HL-60/S4 (cell line): ENCODE data around the gene NT5C3A.

Source experiments
- in situ Hi-C: fragments of 300-500 bp; cut with MboI; formaldehyde crosslinking; loops from 2 replicates; pipeline ENCODE4 v1.14.3; 2022; ENCODE audit warnings: low sequenced_read_pairs

NT5C3A gene

DNA sequence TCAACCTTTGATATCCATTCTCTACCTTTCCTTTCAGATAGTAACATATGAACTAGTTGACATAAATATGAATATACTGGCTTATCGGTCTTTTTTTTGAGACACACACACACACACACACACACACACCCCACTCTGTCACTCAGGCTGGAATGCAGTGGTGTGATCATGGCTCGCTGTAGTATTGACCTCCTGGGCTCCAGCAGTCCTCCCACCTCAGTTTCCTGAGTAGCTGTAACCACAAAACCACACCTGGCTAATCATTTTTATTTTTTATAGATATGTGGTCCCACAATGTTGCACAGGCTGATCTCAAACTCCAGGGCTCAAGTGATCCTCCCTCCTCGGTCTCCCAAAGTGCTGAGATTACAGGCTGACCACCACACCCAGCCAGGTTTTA, 14.2 kb upstream of the NT5C3A start:
- in situ Hi-C loops = no loop called here

DNA sequence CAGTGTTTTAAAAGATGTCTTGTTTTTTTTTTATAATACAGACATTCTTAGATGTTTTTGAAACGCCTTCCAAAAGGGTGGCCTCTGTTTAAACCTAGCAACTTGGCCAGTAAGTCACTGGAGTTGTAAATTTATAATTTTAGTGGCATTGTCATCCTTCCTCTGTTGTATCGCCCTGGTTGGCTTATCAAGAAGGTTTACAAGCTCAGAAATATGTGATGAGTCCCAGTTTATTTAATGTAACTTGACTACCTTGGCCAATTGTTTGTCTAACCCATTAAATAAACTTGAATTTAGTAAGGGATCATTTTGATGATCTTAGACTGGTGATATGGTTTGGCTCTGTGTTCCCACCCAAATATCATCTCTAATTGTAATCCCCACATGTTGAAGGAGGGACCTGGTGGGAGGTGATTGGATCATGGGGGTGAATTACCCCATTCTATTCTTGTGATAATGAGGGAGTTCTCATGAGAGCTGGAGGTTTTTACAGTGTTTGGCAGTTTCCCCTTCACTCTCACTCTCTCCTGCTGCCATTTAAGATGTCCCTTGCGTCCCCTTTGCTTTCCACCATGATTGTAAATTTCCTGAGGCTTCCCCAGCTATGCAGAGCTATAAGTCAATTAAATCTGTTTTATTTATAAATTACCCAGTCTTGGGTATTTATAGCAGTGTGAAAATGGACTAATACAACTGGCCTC, 13.4 kb upstream of the NT5C3A start:
- in situ Hi-C loops = no loop called here

DNA sequence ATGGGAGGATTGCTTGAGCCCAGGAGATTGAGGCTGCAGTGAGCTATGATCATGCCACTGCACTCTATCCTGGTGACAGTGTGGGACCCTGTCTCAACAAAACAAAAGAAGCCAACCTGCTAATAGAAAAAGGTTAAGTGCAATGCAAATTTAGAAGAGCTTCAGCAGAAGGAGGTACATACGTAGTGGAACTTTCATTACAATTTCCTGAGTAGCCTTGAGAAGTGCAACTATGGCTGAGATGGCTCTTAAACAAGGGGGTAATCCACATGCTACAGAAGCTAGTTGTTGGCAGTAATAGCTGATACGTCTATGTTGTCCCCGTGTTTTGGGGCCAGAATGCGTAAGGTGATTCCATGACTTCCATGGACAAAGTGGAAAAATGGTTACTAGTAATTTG, 10.7 kb upstream of the NT5C3A start:
- in situ Hi-C loops = no loop called here

DNA sequence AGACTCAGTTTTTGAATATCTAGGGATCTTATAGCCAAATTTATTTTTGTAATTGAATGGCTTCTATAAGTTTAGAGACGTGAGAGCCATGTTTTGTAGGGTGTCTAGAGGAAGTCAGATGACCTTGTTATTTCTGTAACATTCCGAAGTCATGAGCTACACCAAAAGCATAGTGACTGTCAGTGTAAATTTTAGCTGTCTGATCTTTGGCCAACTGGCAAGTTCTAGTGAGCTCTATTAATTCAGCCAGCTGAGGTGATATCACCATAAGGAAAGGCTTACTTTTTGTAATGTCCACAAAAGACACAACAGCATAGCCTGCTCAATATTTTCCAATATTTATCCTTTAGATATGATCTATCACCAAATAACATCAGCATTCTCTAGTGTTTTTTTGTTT, 9.9 kb upstream of the NT5C3A start:
- in situ Hi-C loops = no loop called here

DNA sequence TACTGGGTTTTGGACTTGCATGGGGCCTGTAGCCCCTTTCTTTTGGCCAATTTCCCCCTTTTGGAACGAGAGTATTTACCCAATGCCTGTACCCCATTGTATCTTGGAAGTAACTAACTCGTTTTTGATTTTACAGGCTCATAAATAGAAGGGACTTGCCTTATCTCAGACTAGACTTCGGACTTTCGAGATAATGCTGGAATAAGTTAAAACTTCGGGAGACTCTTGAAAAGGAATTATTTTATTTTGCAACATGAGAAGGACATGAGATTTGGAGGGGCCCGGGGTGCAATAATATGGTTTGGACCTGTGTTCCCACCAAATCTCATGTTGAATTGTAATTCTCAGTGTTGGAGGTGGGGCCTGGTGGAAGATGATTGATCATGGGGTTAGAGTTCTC, 8.3 kb upstream of the NT5C3A start:
- in situ Hi-C loops = no loop called here

DNA sequence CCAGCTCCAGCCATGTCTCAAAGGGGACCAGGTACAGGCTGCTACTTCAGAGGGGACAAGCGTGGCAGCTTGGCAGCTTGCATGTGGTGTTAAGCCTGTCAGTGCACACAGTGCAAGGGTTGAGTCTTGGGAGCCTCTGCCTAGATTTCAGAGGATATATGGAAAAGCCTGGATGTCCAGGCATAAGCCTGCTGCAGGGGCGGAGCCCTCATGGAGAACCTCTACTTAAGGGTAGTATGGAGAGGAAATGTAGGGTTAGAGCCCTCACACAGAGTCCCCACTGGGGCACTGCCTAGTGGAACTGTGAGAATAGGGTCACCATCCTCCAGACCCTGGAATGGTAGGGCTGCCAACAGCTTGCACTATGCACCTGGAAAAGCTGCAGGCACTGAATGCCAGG, 7.7 kb upstream of the NT5C3A start:
- in situ Hi-C loops = no loop called here

DNA sequence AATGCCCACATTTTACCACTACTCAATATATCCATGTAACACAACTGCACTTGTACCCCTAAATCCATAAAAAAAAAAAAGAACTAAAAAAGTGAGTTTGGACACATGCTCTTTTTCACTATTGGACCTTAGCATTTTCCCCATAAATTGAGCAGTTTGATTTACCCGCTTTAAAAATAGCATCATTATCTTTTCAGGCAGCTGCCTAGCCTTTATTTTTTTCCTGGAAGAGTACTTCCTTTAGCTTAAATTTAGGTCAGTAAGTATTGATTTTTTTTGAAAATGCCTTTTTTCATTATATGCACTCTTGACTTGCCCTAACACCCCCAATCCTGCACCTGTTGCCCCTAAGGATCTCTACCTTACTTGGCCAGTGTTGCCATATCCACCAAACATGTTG, 5.3 kb upstream of the NT5C3A start:
- in situ Hi-C loops = no loop called here

DNA sequence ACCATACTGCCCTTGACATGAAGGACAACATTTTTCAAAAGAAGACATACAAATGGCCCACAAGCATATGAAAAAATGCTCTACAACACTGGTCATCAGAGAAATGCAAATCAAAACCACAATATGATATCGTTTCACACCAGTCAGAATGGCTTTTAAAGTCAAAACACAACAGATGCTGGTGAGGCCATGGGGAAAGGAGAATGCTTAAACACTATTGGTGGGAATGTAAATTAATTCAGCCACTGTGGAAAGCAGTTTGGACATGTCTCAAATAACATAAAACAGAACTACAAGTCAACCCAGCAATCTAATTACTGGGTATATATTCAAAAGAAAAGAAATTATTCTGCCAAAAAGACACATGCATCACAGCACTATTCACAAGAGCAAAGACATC, 4.2 kb upstream of the NT5C3A start:
- in situ Hi-C loops = no loop called here

DNA sequence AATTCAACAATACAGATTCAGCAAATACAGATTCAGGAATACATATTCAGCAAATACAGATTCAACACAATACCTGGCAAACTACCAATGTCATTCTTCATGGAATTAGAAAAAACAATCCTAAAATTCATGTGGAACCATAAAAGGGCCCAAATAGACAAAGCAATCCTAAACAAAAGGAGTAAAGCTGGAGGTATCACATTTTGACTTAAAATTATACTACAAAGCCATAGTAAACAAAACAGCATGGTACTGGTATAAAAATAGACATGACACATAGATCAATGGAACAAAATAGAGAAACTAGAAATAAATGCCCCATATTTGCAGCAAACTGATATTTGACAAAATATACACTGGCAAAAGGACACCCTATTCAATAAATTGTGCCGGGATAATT, 3.4 kb upstream of the NT5C3A start:
- in situ Hi-C loops = no loop called here

DNA sequence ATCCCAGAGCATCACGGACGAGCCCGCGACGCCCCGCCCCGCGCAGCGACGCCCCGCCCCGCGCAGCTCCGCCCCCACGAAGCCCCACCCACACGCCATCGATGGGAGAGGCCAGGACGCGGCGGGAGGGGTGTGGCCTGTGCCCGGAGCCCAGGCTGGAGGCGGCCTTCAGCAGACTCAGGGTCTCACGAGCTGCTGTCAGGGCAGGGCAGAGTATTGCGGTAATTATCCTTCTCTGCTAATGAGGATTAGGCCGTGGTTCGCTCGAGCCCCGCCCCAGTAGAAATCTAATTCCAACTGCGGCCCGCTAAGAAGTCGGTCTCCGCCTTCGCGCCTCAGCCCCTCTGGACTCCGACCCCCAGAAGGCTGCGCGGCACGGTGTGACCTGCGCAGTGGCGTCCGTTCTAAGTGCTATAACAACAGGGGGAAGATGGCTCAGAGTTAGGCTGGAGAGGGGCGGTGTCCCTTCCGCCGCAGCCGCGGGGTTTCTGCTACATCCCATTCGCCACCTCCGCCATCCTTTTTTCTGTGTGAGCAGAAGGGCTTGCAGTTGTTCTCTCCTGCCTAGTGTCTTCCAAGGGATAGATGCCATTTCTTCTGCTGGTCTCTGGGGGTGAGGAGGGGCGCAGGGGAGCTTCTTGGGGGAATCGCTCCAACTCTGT, 337 bp upstream of the NT5C3A start:
- in situ Hi-C loops = no loop called here

DNA sequence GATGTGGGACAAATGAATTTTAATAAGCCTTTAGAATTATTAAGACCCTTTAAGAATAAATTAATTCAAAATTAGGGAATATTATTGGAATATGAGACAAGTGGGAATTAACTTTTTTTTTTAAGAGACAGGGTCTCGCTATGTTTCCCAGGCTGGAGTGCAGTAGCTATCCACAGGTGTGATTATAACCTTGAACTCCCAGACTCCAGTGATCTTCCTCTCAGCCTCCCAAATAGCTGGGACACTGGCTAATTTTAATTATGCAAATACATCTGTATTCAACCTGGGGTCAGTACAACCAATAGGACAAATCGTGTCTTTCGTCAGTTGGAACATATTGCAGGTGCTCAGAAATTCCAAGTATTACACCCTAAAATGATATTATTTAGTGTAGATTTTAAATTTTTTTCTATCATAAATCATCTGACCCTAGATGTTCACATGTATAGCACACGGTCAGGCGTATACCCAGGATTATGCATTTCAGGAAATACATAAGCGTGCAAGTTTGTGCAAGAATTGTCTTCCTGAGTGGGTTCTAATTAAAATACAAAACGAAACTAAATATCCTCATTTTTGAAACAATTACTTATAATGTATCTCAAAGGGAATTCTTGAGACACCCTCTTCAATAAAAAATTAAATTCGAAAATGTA, 1.2 kb downstream of the NT5C3A start:
- in situ Hi-C loops = no loop called here

DNA sequence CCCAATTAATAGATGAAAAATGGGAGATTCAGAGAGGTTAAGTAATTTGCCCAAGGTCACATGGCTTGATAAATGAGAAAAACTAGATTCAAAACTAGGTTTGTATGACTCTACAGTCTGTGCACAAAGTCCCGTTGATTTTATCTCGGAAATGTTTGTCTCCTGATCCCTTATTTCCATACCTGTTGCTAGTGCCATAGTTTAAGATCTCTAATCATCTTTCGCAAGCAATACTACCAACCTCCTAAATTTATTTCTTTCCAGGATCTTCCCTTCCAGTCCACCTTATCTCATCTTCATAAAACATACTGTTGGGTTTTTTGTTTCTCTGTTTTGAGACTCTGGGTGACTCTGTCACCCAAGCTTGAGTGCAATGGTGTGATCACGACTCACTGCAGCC, 2.9 kb downstream of the NT5C3A start:
- in situ Hi-C loops = no loop called here

DNA sequence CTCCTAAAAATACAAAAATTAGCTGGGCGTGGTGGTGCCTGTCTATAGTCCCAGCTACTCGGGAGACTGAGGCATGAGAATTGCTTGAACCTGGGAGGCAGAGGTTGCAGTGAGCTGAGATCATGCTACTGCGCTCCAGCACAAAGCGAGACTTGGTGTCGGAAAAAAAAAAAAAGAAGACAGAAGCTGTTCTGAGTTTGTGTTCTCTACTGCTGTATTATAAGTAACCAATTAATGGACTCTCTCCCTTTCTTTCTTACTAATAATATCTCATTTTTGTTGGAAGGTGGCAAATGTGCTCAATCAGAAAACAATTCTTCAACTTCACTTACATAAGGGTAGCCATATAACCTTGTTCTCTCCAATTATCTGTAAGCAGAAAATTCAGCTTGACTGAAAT, 7.4 kb downstream of the NT5C3A start:
- in situ Hi-C loops = no loop called here

DNA sequence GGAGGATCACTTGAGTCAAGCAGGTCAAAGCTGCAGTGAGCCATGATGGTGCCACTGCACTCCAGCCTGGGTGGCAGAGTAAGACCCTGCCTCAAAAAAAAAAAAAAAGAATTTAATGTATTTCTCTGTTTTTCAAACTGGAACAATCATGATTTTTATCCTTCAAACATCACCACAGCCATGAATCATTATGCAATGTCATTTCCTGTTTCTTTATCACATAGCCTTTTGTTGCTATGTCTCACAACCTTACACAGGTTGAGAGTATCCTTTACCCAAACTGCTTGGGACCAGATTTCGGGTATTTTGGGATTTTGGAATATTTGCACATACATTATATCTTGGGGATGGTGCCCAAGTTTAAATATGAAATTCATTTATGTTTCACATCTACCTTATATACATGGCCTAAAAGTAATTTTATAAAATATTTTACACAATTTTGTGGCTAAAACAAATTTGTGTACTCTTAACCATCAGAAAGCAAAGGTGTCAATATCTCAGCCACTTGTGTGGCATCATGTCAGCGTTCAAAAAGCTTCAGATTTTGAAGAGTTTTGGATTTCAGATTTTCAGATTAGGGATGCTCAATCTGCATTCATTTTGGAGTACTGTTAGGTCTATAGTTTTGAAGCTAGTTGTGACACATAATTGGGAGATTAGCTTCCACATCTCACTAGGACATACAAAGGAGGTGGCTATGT, 8.2 kb downstream of the NT5C3A start:
- in situ Hi-C loops = no loop called here

DNA sequence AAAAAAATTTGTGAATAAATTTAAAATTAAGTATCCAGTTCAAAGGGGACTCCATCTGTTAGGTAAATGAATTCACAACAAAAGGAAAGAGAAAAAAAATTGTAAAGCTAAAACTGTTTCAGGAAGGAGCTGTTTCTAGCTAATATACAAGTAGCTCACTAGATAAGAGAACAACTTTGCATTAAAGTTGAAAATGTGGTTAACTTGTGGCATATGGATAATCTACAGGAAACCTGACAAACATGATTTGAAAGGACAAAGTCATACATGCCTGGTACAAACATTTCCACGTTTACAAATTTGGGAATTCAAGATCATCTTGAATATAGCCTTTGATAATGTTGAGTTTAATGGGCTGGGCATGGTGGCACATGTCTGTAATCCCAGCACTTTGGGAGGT, 8.9 kb downstream of the NT5C3A start:
- in situ Hi-C loops = no loop called here

DNA sequence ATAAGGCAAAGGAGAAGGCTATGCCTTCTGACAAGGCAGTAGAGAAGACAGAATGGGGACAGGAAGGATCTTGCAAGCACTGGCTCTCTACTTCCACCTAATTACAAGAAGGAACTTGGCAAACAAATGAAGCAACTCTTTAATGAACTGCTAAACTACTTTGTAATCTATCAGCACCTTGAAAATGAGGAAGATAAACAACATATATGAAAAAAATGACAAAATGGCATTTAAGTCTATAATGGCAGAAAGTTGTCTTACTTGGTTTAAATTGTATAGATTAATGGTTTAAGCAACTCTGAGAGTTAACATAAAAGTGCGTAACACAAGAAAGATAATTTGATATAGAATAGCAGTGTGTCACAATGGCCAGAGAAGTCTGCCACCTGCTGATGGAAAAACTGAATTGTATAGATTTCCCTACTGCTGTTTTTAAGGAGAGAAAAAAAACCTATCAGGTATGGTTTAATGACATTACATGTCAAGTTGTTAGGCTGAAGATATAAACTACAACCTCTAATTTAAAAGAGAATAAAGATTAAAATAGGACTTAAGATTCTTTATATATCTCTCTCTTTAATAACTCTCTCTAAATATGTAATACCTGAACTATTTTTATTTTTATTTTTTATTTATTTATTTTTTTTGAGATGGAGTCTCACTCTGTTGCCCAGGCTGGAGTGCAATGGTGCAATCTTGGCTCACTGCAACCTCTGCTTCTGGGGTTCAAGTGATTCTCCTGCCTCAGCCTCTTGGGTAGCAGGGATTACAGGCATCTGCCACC, 11.8 kb downstream of the NT5C3A start:
- in situ Hi-C loops = no loop called here

DNA sequence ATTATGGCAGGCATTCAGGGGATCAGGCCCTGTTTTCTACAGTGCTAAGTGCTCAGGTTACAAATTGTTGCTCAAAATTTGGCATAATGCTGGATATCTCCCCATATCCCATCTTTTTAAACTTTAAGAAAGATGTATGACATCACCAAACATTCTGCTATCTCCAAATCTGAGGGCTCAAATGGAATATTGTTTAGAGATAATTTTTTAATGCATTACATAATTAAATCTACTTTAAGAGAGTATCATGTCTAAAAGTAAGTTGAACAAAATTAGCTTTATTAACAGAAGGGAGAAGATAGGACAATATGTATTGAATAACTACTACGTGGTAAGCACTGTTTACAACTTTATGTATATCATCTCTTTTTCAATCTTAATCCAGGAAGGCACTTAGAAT, 13.9 kb downstream of the NT5C3A start:
- in situ Hi-C loops = no loop called here

DNA sequence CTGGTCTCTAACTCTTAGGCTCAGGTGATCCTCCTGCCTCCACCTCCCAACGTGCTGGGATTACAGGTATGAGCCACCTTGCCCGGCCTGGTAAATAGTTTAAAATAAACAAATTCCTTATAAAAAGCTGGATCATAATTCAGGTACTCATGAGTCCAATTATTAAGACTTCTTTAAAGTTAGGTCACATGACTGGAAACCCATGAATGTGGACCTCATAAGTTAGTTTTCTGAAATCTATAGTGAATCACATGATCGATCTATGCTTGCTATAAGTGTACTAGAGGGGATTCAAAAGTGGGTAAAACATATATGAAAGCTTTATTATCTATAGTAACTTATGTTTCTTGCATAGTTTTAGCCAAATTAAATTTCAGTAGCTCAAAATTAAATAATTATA, 14.3 kb downstream of the NT5C3A start:
- in situ Hi-C loops = no loop called here

DNA sequence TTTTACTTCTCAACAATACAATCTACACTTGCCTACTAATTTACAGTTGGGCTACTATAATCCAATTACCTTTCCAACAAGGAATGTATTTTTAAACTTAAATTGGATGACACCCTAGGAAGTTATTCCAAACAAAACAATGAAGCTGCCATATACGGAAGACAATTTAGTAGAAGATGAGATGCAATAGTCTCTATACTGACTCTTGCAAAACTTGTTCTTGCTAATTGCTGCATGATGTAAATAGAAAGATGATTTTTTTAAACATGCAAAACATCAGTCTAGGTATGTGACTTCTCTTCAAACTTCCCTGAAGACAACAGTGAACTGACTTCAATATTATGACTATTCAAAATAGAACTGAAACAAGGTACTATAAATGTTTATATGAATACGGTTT, 17.6 kb downstream of the NT5C3A start:
- in situ Hi-C loops = no loop called here

DNA sequence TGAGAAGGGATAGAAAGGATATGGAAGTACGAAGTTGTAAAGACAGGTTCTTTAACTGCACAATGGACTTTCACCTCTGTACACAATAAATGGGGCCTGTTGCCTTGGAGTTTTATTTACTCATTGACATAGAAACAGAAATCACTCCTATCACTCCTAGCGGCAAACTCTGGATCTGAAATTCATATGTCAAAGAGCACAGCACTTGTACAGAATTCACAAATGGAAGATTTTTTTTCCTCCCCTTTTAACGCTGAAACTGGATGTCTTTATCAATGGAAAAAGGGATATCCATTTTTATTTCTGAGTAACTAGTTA, 18.2 kb downstream of the NT5C3A start:
- in situ Hi-C loops = no loop called here
